Retina (tissue), 1 donor: ENCODE data around the gene IRGC.
A peak's percentile ranks its signal among the peaks of the same experiment; 100 is the strongest.

Source experiments
- DNase-seq: peaks from one replicate; pipeline ENCODE4 v3.0.0-alpha.2; 2016

The IRGC gene

GRCh38 chr19:43725468-43725867 lies 9.6 kb downstream of the IRGC start:
- DNase-seq: no peak

- DNase-seq: no peak
Observed at GRCh38 chr19:43726736-43727592, 11.1 kb downstream of the IRGC start.

GRCh38 chr19:43727593-43727853 lies 11.6 kb downstream of the IRGC start:
- DNase-seq: no peak

- no peak for DNase-seq
Observed at GRCh38 chr19:43729919-43730318, 14.0 kb downstream of the IRGC start.

- no peak for DNase-seq
Observed at GRCh38 chr19:43731346-43731745, 15.5 kb downstream of the IRGC start.

- DNase-seq: no peak
Observed at GRCh38 chr19:43731846-43732245, 16.0 kb downstream of the IRGC start.

- DNase-seq: no peak
Observed at GRCh38 chr19:43735013-43735412, 19.1 kb downstream of the IRGC start.

- DNase-seq: no peak
Observed at GRCh38 chr19:43735957-43736356, 20.1 kb downstream of the IRGC start.

GRCh38 chr19:43738780-43739211 lies 22.9 kb downstream of the IRGC start:
- DNase-seq: no peak

- DNase-seq: no peak
Observed at GRCh38 chr19:43739439-43740235, 23.8 kb downstream of the IRGC start.

GRCh38 chr19:43741075-43741825 lies 25.4 kb downstream of the IRGC start:
- no peak for DNase-seq

GRCh38 chr19:43743059-43743458 lies 27.2 kb downstream of the IRGC start:
- no peak for DNase-seq

- DNase-seq: no peak
Observed at GRCh38 chr19:43747557-43748204, 31.8 kb downstream of the IRGC start.

GRCh38 chr19:43748205-43748594 lies 32.3 kb downstream of the IRGC start:
- DNase-seq: no peak

- DNase-seq: no peak
Observed at GRCh38 chr19:43748685-43749084, 32.8 kb downstream of the IRGC start.

- DNase-seq: no peak
Observed at GRCh38 chr19:43749152-43749551, 33.3 kb downstream of the IRGC start.

GRCh38 chr19:43749898-43750297 lies 34.0 kb downstream of the IRGC start:
- no peak for DNase-seq

- DNase-seq: no peak
Observed at GRCh38 chr19:43751466-43752220, 35.8 kb downstream of the IRGC start.

- no peak for DNase-seq
Observed at GRCh38 chr19:43752287-43752875, 36.5 kb downstream of the IRGC start.

- DNase-seq: no peak
Observed at GRCh38 chr19:43754253-43754502, 38.3 kb downstream of the IRGC start.

GRCh38 chr19:43754503-43755255 lies 38.8 kb downstream of the IRGC start, which contains the start of gene SMG9:
Gene SMG9 (minus strand): TSS chr19:43754962. CDS start chr19:43750741, 4,221 bp downstream.
- peak; percentile 99 for DNase-seq
